ENCODE data around the gene OTUB2. TPM values are rescaled to one million over a fixed set of nuclear protein-coding genes. Genes with fewer than 3 reads are reported as not detected.

OTUB2 gene
- total and polyA plus RNA-seq, 2 of the 8 experiments (the other 6 are each of a cell fraction or from before 2014, with no cell fraction given) = 2.2 to 4.2 TPM

DNA sequence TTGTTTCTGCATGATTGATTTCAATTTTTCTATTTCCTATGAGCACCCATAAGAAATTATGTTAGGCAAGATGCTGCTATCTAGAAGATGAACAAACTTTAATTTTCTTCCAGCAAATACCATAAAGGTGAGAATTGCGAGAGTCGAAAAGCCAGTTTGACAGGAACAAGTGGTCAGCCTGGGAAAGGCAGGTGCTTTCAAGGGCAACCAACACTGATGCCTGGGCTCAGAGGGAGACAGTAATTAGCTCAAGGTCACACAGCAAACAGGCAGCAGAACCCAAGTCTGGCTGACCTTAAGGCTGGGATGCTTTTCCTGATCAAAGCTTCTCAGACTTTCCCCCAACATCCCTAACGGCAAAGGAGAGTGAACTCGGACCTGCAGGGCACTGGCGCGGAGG, 6.8 kb upstream of the OTUB2 start (continued):
- TF ChIP-seq, protein P1, sequence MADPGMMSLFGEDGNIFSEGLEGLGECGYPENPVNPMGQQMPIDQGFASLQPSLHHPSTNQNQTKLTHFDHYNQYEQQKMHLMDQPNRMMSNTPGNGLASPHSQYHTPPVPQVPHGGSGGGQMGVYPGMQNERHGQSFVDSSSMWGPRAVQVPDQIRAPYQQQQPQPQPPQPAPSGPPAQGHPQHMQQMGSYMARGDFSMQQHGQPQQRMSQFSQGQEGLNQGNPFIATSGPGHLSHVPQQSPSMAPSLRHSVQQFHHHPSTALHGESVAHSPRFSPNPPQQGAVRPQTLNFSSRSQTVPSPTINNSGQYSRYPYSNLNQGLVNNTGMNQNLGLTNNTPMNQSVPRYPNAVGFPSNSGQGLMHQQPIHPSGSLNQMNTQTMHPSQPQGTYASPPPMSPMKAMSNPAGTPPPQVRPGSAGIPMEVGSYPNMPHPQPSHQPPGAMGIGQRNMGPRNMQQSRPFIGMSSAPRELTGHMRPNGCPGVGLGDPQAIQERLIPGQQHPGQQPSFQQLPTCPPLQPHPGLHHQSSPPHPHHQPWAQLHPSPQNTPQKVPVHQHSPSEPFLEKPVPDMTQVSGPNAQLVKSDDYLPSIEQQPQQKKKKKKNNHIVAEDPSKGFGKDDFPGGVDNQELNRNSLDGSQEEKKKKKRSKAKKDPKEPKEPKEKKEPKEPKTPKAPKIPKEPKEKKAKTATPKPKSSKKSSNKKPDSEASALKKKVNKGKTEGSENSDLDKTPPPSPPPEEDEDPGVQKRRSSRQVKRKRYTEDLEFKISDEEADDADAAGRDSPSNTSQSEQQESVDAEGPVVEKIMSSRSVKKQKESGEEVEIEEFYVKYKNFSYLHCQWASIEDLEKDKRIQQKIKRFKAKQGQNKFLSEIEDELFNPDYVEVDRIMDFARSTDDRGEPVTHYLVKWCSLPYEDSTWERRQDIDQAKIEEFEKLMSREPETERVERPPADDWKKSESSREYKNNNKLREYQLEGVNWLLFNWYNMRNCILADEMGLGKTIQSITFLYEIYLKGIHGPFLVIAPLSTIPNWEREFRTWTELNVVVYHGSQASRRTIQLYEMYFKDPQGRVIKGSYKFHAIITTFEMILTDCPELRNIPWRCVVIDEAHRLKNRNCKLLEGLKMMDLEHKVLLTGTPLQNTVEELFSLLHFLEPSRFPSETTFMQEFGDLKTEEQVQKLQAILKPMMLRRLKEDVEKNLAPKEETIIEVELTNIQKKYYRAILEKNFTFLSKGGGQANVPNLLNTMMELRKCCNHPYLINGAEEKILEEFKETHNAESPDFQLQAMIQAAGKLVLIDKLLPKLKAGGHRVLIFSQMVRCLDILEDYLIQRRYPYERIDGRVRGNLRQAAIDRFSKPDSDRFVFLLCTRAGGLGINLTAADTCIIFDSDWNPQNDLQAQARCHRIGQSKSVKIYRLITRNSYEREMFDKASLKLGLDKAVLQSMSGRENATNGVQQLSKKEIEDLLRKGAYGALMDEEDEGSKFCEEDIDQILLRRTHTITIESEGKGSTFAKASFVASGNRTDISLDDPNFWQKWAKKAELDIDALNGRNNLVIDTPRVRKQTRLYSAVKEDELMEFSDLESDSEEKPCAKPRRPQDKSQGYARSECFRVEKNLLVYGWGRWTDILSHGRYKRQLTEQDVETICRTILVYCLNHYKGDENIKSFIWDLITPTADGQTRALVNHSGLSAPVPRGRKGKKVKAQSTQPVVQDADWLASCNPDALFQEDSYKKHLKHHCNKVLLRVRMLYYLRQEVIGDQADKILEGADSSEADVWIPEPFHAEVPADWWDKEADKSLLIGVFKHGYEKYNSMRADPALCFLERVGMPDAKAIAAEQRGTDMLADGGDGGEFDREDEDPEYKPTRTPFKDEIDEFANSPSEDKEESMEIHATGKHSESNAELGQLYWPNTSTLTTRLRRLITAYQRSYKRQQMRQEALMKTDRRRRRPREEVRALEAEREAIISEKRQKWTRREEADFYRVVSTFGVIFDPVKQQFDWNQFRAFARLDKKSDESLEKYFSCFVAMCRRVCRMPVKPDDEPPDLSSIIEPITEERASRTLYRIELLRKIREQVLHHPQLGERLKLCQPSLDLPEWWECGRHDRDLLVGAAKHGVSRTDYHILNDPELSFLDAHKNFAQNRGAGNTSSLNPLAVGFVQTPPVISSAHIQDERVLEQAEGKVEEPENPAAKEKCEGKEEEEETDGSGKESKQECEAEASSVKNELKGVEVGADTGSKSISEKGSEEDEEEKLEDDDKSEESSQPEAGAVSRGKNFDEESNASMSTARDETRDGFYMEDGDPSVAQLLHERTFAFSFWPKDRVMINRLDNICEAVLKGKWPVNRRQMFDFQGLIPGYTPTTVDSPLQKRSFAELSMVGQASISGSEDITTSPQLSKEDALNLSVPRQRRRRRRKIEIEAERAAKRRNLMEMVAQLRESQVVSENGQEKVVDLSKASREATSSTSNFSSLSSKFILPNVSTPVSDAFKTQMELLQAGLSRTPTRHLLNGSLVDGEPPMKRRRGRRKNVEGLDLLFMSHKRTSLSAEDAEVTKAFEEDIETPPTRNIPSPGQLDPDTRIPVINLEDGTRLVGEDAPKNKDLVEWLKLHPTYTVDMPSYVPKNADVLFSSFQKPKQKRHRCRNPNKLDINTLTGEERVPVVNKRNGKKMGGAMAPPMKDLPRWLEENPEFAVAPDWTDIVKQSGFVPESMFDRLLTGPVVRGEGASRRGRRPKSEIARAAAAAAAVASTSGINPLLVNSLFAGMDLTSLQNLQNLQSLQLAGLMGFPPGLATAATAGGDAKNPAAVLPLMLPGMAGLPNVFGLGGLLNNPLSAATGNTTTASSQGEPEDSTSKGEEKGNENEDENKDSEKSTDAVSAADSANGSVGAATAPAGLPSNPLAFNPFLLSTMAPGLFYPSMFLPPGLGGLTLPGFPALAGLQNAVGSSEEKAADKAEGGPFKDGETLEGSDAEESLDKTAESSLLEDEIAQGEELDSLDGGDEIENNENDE (IDR thresholded peaks at IDR 0.05; ENCODE audit: insufficient replicate concordance, low read length) = no peak

All from H1 (cell line).